GM12892 (cell line): ENCODE data around the gene FOXN1.

Source experiments
- DNase-seq: peaks from one replicate; pipeline ENCODE4 v3.0.0; 2011; ENCODE audit not compliant: insufficient read length
- FAIRE-seq: peaks from 2 replicates; lab custom pipeline; 2011; peaks lifted over from hg19 to GRCh38; lab: Jason Lieb, UNC
- POLR2A ChIP-seq: IDR thresholded peaks from 2 replicates; pipeline ENCODE4 v1.6.1; 2011; ENCODE audit warnings: low read depth, low read length, control low read depth
- POLR2AphosphoS5 ChIP-seq: IDR thresholded peaks from 2 replicates; pipeline ENCODE4 v1.6.1; 2011; ENCODE audit warnings: low read depth, low read length, control low read depth
- TAF1 ChIP-seq: IDR thresholded peaks from 2 replicates; pipeline ENCODE4 v1.6.1; 2011; ENCODE audit warnings: low read depth, mild to moderate bottlenecking, control low read depth, low read length, borderline replicate concordance

The FOXN1 gene

DNA sequence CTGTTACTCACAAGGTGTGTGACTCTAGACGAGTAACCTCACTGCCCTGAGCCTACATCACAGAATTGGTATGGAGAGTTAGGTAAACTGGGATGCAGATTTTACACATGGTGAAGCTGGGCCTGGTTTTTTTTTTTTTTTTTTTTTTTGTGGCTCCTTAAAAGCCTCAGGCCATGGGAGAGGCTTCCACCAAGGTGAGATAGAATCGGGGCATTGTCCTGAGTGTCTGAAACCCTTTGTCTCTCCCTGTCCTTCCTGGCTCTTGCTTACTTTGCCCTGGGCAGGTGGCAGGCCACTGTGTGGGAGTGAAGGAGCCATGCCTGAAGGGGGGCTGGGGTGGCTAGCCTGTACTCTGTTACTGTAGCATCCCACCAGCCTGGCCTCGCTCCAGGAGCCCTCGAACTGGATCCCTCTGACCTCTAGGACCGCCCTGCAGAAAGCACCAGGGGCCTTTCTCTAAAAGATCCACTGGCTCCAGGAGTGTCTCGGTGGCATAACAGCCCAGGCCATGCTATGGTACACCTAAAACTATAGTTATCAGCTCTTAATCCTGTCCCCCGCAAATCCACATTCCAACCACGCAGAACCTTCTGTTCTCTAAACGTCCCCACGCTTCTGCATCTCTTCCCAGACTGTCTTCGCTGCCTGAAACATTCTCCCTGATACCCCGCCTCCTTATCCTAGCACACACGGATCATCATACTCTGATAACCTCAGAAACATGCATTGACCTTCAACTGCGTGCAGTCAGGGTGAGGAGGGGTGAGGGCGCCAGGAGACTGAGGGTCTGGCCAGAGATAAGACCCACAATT lies 34.4 kb upstream of the FOXN1 start:
- no peak for DNase-seq
- no peak for TF ChIP-seq TAF1
- TF ChIP-seq POLR2A = no peak
- TF ChIP-seq POLR2AphosphoS5 = no peak
- FAIRE-seq = no peak

DNA sequence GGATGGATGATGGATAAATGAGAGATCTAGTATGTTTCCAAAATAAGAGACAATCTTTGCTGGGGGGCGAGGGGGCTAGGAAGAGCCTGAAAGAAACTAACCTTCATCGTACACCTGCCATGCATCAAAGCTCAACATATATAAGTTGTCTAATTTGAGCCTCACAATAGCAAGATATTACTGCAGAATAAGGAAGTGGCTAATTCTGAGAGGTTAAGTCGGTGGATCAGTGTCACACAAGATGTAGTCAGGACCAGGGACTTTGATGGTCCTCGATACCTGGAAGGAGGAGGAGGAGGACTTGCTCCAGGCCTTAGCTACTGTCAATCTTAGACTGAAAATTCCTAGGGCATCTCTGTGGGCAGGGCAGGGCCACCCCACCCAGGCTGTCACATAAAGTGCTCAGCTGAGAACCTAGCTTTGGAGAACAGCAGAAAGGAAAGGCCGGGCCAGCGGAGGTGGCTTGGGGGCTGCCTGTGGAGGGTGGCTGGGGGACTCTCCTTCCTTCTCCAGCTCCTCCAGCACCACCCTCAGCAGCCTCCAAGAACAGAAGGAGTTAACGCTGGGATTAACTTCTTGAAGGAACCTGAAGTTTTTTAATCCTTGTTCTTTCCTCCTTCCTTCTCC lies 33.2 kb upstream of the FOXN1 start:
- TF ChIP-seq TAF1 = no peak
- no peak for TF ChIP-seq POLR2A
- no peak for TF ChIP-seq POLR2AphosphoS5
- FAIRE-seq (no peak), DNase-seq (no peak)

DNA sequence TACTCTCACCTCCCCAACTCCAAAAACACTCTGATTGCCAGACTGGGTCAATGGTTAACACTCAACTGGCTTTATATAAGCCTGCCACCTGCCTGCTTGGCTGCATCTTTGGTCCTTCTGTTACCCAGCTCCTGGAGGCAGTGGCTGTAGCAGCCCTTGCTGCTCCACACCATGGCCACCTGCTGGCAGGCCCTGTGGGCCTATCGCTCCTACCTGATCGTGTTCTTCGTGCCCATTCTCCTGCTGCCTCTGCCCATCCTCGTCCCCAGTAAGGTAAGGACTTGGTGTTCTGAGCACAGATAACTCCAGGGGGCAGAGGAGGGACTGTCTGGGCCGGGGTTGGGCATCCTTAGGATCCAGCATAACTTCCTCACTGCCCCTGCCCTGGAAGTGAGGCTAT lies 32.6 kb upstream of the FOXN1 start, which contains the start of gene SLC13A2:
Gene SLC13A2 (plus strand): TSS at position 103 of the 400 bp plus-strand sequence. CDS start 69 bp downstream, at position 172.
- FAIRE-seq (no peak), DNase-seq (no peak)
- TF ChIP-seq POLR2AphosphoS5 (no peak), POLR2A (no peak), TAF1 (no peak)

DNA sequence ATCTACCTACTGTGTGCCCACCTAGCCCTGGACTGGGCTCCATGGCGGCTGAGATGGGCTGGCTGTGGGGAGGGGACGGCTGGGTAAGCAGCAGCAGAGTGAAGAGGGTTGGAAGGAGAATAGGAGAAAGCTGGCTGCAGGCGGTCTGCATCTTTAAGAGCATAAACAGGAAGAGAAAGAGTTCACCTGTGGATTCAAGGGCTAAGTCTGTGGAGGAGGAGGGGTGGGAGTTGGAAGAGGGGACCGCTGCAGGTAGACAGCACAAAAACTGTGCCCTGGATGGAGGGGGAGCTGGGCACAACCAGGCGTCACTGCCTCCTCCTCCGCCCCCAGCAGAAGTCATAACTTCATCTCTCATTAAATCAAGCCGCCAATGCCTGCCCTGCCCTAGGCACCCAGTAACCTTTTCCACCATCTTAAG lies 32.0 kb upstream of the FOXN1 start:
- TF ChIP-seq TAF1 = no peak
- no peak for TF ChIP-seq POLR2AphosphoS5
- TF ChIP-seq POLR2A = no peak
- DNase-seq = no peak
- no peak for FAIRE-seq

DNA sequence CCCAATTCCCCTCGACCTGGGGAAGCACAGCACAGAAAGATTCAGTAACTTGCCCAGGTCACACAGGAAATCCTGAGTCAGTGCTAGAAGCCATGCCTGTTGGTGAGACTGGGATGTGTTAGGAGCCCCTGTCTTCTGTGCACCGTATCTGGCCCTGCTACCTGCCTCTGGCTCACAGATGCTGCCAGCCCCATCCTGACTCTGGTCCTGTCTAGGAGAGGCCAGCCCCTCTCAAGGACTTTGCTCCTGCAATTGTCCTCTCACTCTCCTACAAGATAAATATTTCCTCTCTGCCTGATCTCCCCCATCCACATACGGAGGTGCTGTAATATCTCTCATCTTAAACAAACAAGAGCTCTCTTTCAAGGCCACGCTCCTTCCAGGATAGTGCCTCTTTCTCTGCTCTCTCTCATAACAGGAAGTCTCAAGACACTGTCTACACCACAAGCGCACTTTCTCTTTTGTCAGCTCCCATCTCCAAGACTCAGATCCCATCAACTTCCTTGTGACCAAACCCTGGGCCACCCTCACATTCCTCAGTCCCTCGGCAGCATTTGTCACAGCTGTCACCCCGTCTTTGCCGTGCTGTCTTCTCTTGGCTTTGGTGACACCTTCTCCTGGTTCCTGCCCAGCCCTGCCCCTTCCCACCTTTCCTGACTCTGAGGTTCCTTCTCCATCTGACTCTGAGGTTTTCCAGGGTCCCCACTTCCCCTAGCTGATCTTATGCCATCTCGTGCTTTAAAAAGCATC lies 30.8 kb upstream of the FOXN1 start:
- FAIRE-seq = no peak
- no peak for TF ChIP-seq TAF1
- no peak for TF ChIP-seq POLR2A
- no peak for TF ChIP-seq POLR2AphosphoS5
- no peak for DNase-seq

DNA sequence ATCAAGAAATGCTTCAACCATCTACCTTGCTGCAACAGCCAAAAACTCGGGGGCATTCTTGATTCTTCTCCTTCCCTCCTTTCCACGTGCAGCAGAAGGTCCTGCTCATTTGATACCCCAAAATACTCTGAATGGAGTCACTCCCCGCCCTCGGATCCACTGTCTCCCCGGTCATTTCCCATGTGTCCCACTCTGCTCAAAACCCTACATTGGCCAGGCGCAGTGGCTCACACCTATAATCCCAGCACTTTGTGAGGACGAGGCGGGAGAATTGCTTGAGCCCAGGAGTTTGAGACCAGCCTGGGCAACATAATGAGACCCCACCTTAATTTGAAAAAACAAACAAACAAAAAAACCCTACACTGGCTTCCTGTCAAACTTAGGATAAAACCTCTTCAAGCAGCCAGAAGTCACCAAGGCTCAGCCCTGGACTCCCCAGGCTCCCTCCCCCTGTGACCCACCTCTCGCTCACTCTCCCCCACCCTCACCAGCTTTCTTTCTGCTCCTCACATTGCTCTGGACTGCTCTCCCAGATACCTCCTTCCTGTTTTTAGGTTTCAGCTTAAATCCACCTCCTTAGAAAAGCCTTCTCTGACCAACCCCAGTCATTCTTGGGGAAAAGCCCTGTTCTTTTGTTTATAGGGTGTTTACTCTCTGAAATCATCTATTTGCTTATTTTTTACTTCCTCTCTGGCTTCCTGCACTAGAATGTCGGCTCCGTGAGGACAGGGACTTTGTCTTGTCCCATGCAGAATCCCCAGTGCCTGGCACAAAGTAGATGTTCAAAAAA lies 29.9 kb upstream of the FOXN1 start:
- FAIRE-seq = no peak
- no peak for TF ChIP-seq TAF1
- no peak for TF ChIP-seq POLR2AphosphoS5
- TF ChIP-seq POLR2A = no peak
- DNase-seq = no peak

DNA sequence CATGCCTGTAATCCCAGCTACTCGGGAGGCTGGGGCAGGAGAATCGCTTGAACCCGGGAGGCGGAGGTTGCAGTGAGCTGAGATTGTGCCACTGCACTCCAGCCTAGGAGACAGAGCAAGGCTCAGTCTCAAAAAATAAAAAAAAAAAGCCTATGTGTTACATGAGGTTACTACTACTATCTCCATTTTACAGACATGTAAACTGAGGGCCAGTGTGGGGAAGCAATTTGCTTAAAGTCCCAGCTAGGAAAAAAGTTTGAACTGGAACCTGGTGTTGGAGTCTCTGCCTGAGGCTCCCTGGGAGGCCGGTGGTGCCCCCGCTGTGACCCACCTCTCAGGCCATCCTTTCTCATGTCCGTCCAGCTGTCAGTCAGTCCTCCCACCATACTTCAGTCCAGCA lies 28.2 kb upstream of the FOXN1 start:
- DNase-seq (no peak), FAIRE-seq (no peak)
- TF ChIP-seq POLR2AphosphoS5 (no peak), TAF1 (no peak), POLR2A (no peak)

DNA sequence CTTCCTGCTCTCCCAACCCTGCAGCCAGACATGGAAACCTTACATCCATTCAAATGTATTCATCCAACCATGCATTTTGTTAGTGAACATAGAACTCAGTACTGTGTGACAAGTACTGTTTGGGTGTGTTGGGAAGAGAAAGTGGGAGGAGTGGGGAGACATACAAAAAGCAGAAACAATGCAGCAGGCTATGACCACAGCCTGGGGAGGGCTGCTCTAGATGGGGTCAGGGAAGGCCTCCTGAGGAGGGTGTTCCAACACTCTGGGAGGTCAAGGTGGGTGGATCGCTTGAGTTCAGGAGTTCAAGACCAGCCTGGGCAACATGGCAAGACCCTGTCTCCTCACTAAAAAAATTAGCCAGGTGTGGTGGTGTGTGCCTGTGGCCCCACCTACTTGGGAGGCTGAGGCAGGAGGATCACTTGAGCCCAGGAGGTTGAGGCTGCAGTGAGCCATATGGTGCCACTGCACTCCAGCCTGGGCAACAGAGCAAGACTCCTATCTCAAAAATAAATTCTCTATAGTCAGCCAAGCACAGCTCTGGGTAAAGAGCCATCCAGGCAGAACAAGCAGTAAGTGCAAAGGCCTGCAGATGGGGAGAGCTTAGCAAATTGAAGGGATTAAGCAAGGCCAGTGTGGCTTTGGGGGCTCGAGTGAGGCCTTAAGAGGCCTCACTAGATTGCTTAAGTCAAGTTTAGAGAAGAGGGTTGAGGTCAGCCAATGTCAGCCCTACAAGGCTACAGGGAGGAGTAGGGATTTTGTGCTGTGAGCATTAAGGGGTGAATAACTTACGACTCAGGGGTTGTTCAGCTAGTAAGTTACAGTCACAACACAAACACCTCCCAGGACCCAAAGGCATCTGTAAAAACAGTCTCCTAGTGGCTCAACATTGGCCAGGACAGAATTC lies 27.2 kb upstream of the FOXN1 start:
- FAIRE-seq = peak; percentile 60
- TF ChIP-seq POLR2A = no peak
- no peak for TF ChIP-seq TAF1
- no peak for TF ChIP-seq POLR2AphosphoS5
- DNase-seq = no peak

DNA sequence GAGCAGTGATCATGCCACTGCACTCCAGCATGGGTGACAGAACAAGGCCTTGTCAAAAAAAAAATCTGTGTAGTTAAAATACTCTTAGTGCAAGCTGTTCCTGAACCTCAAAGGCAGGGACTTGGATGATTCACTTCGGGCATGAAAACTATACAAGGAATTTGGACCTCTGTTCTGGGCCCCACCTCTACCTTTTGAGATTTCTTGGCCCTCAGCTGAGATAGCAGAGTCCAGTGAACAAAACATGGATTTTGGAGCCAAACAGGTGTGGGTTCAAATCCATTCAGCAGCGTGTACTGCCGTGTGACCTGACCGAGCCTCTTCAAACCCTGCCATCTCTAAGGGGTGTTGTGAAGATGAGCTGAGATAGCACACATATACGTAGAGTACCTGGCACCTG lies 25.9 kb upstream of the FOXN1 start:
- FAIRE-seq (no peak), DNase-seq (no peak)
- TF ChIP-seq POLR2A (no peak), TAF1 (no peak), POLR2AphosphoS5 (no peak)

DNA sequence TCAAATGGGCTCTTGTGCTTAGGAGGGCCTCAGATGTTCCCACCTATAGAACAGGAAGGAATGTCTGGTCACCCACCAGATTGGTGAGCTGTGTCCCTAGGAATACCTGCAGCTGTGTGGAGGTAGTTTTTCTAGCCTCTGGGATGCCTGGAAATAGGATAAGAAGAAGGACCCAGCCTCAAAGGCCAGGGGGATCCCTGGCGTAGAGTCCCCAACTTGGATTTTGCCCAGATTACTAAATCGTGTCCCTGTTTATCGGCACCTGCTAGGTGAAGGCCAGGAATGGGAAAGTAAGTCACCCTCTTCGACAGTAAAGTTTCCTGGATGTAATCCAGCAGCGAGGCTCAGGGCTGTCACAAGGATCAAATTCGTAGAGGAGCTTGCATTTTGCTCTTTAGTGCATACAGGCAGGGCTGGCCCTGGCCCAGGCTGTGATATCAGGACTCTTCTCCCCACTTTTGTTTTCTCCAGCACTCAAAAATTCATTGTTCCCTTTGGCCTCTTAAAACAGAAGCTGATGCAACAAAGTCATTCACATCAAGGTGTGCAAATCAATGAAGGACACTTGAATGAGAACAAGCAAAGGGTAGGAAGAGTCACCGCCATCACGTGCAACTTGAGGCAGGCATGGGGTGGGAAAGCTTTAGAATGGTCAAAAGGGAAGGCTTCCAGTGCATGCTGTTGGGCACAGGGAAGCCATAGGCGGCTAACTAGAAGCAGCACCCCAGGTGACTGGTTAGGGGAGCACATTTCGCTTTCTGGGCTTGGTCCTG lies 25.2 kb upstream of the FOXN1 start:
- no peak for TF ChIP-seq TAF1
- TF ChIP-seq POLR2AphosphoS5 = no peak
- TF ChIP-seq POLR2A = no peak
- no peak for FAIRE-seq
- DNase-seq = no peak
